GM19438 (cell line): ENCODE measurements around the gene LMOD2.

Source experiments
- ATAC-seq: cut with Tn5 transposase; IDR thresholded peaks from one replicate; pipeline ENCODE4 v1.9.1; 2021; ENCODE audit warnings: low read depth; ENCODE audit not compliant: unreplicated experiment

Gene LMOD2

GRCh38 chr7:123666492-123666891 is 10.8 kb downstream of the LMOD2 start:
- ATAC-seq, result no peak

GRCh38 chr7:123669485-123669884 is 13.8 kb downstream of the LMOD2 start:
- no peak for ATAC-seq

GRCh38 chr7:123673137-123673732 is 17.6 kb downstream of the LMOD2 start:
- no peak for ATAC-seq

- ATAC-seq, result no peak
These were observed 18.2 kb downstream of the LMOD2 start for GRCh38 chr7:123673752-123674398.

GRCh38 chr7:123674399-123675180 is 18.9 kb downstream of the LMOD2 start:
- no peak for ATAC-seq

- no peak for ATAC-seq
These were observed 19.5 kb downstream of the LMOD2 start for GRCh38 chr7:123675181-123675473.

- no peak for ATAC-seq
These were observed 21.5 kb downstream of the LMOD2 start for GRCh38 chr7:123677061-123677715.

GRCh38 chr7:123679614-123680013 is 23.9 kb downstream of the LMOD2 start:
- no peak for ATAC-seq

- ATAC-seq, result no peak
These were observed 24.9 kb downstream of the LMOD2 start for GRCh38 chr7:123680580-123680979.

GRCh38 chr7:123681561-123681960 is 25.9 kb downstream of the LMOD2 start:
- no peak for ATAC-seq

GRCh38 chr7:123682690-123683089 is 27.0 kb downstream of the LMOD2 start:
- ATAC-seq, result peak; percentile 67

- no peak for ATAC-seq
These were observed 31.5 kb downstream of the LMOD2 start for GRCh38 chr7:123687161-123687560.

GRCh38 chr7:123687727-123688126 is 32.1 kb downstream of the LMOD2 start:
- ATAC-seq, result no peak

- ATAC-seq, result no peak
These were observed 33.6 kb downstream of the LMOD2 start for GRCh38 chr7:123689250-123689649.

- no peak for ATAC-seq
These were observed 34.9 kb downstream of the LMOD2 start for GRCh38 chr7:123690550-123690949.

- no peak for ATAC-seq
These were observed 36.8 kb downstream of the LMOD2 start for GRCh38 chr7:123692471-123692877.

GRCh38 chr7:123695944-123696677 is 40.4 kb downstream of the LMOD2 start:
- no peak for ATAC-seq

- ATAC-seq, result no peak
These were observed 49.7 kb downstream of the LMOD2 start for GRCh38 chr7:123705211-123705901.

GRCh38 chr7:123709525-123709924 is 53.9 kb downstream of the LMOD2 start:
- ATAC-seq, result no peak

GRCh38 chr7:123710683-123711082 is 55.0 kb downstream of the LMOD2 start:
- ATAC-seq, result no peak
